Activated CD4-positive, alpha-beta T cell treated with anti-CD3 and anti-CD28 coated beads, Interleukin-2, amount 50 U/mL, for 16 hours (primary cell): Measurements from ENCODE around the gene BMAL2.

Experiments
- DNase-seq: peaks from one replicate; pipeline ENCODE4 v3.0.0-alpha.2; 2020

The BMAL2 gene

GRCh38 chr12:27359578-27360340 is 27.1 kb downstream of the BMAL2 start:
- DNase-seq = no peak

GRCh38 chr12:27361372-27361771 is 28.7 kb downstream of the BMAL2 start:
- no peak for DNase-seq

GRCh38 chr12:27366621-27367020 is 34.0 kb downstream of the BMAL2 start:
- no peak for DNase-seq

- DNase-seq = no peak
Observed at GRCh38 chr12:27367078-27367477, 34.4 kb downstream of the BMAL2 start.

GRCh38 chr12:27382171-27382795 is 49.6 kb downstream of the BMAL2 start:
- DNase-seq = no peak
